GM06990 (cell line): Measurements from ENCODE around the gene CREB3L2.
"Not testable (repeated sequence)": the region's sequence is repeated elsewhere in the genome, so short reads cannot be mapped to it uniquely, and the experiment has no call there.

Experiments used
- DNase-seq: peaks from one replicate; pipeline ENCODE4 v3.0.0-alpha.2; 2011; ENCODE audit not compliant: insufficient read length; ENCODE audit errors: extremely low read depth
- H3K27me3 ChIP-seq: replicated peaks from 2 replicates; pipeline ENCODE4 v1.6.0; 2011; ENCODE audit warnings: low read length; ENCODE audit not compliant: control insufficient read depth, insufficient read depth
- H3K36me3 ChIP-seq: 2 replicates; pipeline ENCODE4 v1.5.1; 2011; ENCODE audit warnings: low read length; ENCODE audit not compliant: control insufficient read depth, insufficient read depth
- H3K4me3 ChIP-seq: replicated peaks from 2 replicates; pipeline ENCODE4 v1.5.1; 2011; ENCODE audit warnings: low read depth, mild to moderate bottlenecking, control low read depth, low read length
- TF ChIP-seq, protein P1 (sequence below): IDR thresholded peaks from 2 replicates; pipeline ENCODE4 v1.5.1; 2011; ENCODE audit warnings: low read length, control low read depth, mild to moderate bottlenecking, inconsistent platforms; ENCODE audit not compliant: insufficient read depth, poor library complexity, severe bottlenecking

The CREB3L2 gene

DNA sequence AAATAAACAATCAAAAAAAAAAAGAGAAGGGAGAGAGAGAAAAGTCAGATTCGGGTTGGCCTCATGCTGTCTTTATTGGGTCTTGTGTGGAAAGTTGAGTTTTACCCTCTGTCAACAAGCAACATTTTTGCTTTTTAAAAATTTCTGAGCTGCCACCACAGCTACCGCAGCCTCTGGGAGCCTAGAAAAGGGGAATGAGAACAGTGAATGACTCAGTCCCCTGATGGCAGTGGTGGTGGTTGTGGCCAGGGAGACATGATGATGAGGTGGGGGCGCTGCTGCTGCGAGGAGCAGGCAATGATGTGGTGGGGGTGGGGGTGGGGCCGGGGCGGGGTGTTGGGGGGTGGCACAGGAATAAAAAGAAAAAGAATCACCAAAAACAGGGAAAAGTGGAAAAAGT lies 20.0 kb upstream of the CREB3L2 start:
- Histone ChIP-seq H3K27me3 (no peaks in the 10 kb centered on the region), H3K4me3 (no peak overlapping the region), H3K36me3 (no peaks in the 10 kb centered on the region)
- no peak for DNase-seq
- TF ChIP-seq, protein P1, sequence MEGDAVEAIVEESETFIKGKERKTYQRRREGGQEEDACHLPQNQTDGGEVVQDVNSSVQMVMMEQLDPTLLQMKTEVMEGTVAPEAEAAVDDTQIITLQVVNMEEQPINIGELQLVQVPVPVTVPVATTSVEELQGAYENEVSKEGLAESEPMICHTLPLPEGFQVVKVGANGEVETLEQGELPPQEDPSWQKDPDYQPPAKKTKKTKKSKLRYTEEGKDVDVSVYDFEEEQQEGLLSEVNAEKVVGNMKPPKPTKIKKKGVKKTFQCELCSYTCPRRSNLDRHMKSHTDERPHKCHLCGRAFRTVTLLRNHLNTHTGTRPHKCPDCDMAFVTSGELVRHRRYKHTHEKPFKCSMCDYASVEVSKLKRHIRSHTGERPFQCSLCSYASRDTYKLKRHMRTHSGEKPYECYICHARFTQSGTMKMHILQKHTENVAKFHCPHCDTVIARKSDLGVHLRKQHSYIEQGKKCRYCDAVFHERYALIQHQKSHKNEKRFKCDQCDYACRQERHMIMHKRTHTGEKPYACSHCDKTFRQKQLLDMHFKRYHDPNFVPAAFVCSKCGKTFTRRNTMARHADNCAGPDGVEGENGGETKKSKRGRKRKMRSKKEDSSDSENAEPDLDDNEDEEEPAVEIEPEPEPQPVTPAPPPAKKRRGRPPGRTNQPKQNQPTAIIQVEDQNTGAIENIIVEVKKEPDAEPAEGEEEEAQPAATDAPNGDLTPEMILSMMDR, result no peak

- Histone ChIP-seq H3K4me3 (no peak overlapping the region), H3K27me3 (no peaks in the 10 kb centered on the region), H3K36me3 (no peaks in the 10 kb centered on the region)
- TF ChIP-seq, protein P1, result no peak
- DNase-seq, result no peak
Measured at GRCh38 chr7:138017992-138018391, 16.1 kb upstream of the CREB3L2 start.

DNA sequence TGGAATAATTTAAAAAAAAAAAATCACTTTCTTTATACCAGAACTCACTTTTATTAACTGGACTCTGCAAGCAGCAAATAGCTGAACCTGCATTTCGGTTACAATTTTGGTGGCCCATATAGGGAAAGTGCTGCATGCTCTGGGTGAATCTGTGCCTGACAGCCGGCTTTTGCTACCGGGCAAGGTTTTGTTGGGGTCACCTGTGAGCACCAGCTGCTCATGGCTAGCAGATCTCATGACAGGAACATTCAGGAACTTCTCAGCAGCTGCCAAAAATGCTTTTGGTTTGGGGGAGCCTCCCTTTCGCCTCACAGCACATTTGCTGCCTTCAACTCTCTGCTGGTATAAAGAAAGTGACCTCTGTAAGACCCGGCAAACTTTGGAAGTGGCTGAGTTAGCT lies 13.2 kb upstream of the CREB3L2 start:
- no peaks in the 10 kb centered on the region for H3K27me3 ChIP-seq
- no peak overlapping the region for H3K4me3 ChIP-seq
- no peaks in the 10 kb centered on the region for H3K36me3 ChIP-seq
- no peak for DNase-seq
- TF ChIP-seq, protein P1, result no peak

- Histone ChIP-seq H3K4me3 (no peak overlapping the region), H3K27me3 (no peaks in the 10 kb centered on the region), H3K36me3 (no peaks in the 10 kb centered on the region)
- no peak for DNase-seq
- TF ChIP-seq, protein P1, result no peak
Measured at GRCh38 chr7:138014686-138015085, 12.8 kb upstream of the CREB3L2 start.

- not testable (repeated sequence) for H3K4me3 ChIP-seq, H3K27me3 ChIP-seq, DNase-seq, H3K36me3 ChIP-seq
Measured at GRCh38 chr7:138014201-138014600, 12.3 kb upstream of the CREB3L2 start.

GRCh38 chr7:138009350-138009653 lies 7.4 kb upstream of the CREB3L2 start:
- Histone ChIP-seq H3K27me3 (no peaks in the 10 kb centered on the region), H3K4me3 (no peak overlapping the region), H3K36me3 (no peaks in the 10 kb centered on the region)
- TF ChIP-seq, protein P1, result no peak
- no peak for DNase-seq
